BLaER1 treated with 17β-estradiol and CSF1 and Interleukin-3, amounts not matched to agents 10 nM and 100 nM (cell line): Measurements from ENCODE around the gene RAB36.

Experiments used
- H3K27ac ChIP-seq, 11 experiments: shearing (Covaris generic); formaldehyde crosslinking; 2 replicates each; pipeline ENCODE4 v1.8.1; 2022
- H3K27me3 ChIP-seq, 11 experiments: shearing (Covaris generic); formaldehyde crosslinking; 2 replicates each; pipeline ENCODE4 v1.8.1; 2022
- H3K36me3 ChIP-seq, 11 experiments: shearing (Covaris generic); formaldehyde crosslinking; 2 replicates each; pipeline ENCODE4 v1.8.1; 2022
- H3K4me1 ChIP-seq, 10 experiments: shearing (Covaris generic); formaldehyde crosslinking; 2 replicates each; pipeline ENCODE4 v1.8.1; 2022
- H3K4me2 ChIP-seq, 11 experiments: shearing (Covaris generic); formaldehyde crosslinking; 2 replicates each; pipeline ENCODE4 v1.8.1; 2022
- H3K4me3 ChIP-seq, 10 experiments: shearing (Covaris generic); formaldehyde crosslinking; 2 replicates each; pipeline ENCODE4 v1.8.1; 2022
- H3K9ac ChIP-seq, 11 experiments: shearing (Covaris generic); formaldehyde crosslinking; 2 replicates each; pipeline ENCODE4 v1.8.1; 2022
- H3K9me3 ChIP-seq, 11 experiments: shearing (Covaris generic); formaldehyde crosslinking; replicated peaks in 1 of 11; 2 replicates each; pipeline ENCODE4 v1.8.1; 2022
- H4K20me1 ChIP-seq, 11 experiments: shearing (Covaris generic); formaldehyde crosslinking; 2 replicates each; pipeline ENCODE4 v1.8.1; 2022
- Cebpa-rat ChIP-seq, 11 experiments: shearing (Covaris generic); IDR thresholded peaks; 2 replicates each; pipeline ENCODE4 v1.8.1; 2022

Gene RAB36

GRCh38 chr22:23122216-23122957 lies 22.9 kb upstream of the RAB36 start:
- H3K27ac ChIP-seq: no peak overlapping the region
- peaks cover 0 to 12% (median 0%) of the 10 kb centered on the region in 11 experiments; a peak in 5 of 22 replicates for H3K36me3 ChIP-seq
- H3K9ac ChIP-seq: peak overlapping the region in 3 of 11 experiments; percentile 13 to 33 (median 14); a peak in 2 of 22 replicates
- H3K27me3 ChIP-seq: no peaks in the 10 kb centered on the region
- TF ChIP-seq Cebpa-rat (IDR thresholded peaks at IDR 0.05): no peak
- H3K4me2 ChIP-seq: peak overlapping the region in 8 of 11 experiments; percentile 12 to 57 (median 50); a peak in 13 of 22 replicates
- peaks cover 11 to 55% (median 51%) of the 10 kb centered on the region in 10 experiments; a peak in 18 of 20 replicates for H3K4me1 ChIP-seq
- no peaks in the 10 kb centered on the region for H4K20me1 ChIP-seq
- no peak overlapping the region for H3K4me3 ChIP-seq
- no peaks in the 10 kb centered on the region for H3K9me3 ChIP-seq

DNA sequence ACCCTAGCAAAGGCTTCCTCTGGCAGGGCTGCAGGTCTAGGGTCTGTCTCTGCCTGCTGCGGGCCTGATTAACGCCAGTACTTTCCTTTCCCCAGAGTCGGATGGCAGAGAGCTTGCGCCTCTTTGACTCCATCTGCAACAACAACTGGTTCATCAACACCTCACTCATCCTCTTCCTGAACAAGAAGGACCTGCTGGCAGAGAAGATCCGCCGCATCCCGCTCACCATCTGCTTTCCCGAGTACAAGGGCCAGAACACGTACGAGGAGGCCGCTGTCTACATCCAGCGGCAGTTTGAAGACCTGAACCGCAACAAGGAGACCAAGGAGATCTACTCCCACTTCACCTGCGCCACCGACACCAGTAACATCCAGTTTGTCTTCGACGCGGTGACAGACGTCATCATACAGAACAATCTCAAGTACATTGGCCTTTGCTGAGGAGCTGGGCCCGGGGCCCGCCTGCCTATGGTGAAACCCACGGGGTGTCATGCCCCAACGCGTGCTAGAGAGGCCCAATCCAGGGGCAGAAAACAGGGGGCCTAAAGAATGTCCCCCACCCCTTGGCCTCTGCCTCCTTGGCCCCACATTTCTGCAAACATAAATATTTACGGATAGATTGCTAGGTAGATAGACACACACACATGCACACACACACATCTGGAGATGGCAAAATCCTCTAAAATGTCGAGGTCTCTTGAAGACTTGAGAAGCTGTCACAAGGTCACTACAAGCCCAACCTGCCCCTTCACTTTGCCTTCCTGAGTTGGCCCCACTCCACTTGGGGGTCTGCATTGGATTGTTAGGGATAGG lies 22.1 kb upstream of the RAB36 start:
- peak overlapping the region in 6 of 11 experiments; percentile 34 to 57 (median 52); a peak in 6 of 22 replicates for H3K4me2 ChIP-seq
- H3K36me3 ChIP-seq: peaks cover 0 to 12% (median 0%) of the 10 kb centered on the region in 11 experiments; a peak in 5 of 22 replicates
- no peak overlapping the region for H3K27ac ChIP-seq
- no peaks in the 10 kb centered on the region for H3K27me3 ChIP-seq
- no peaks in the 10 kb centered on the region for H4K20me1 ChIP-seq
- H3K9me3 ChIP-seq: no peaks in the 10 kb centered on the region
- TF ChIP-seq Cebpa-rat (IDR thresholded peaks at IDR 0.05): no peak
- H3K9ac ChIP-seq: peak overlapping the region in 1 of 11 experiments; percentile 14; a peak in 1 of 22 replicates
- peaks cover 8 to 52% (median 44%) of the 10 kb centered on the region in 10 experiments; a peak in 18 of 20 replicates for H3K4me1 ChIP-seq
- H3K4me3 ChIP-seq: no peak overlapping the region

DNA sequence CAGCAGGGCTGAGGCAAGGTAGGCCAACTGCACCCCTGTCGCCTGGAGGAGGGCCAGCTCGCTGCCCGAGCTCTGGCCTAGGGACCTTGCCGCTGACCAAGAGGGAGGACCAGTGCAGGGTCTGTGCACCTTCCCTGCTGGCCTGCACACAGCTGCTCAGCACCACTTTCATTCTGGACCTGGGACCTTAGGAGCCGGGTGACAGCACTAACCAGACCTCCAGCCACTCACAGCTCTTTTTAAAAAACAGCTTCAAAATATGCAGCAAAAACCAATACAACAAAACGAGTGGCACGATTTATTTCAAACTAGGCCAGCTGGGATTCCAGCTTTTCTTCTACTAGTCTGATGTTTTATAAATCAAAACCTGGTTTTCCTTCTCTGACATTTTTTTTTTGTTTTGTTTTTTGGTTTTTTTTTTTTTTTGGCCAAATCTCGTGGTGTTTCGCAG lies 21.4 kb upstream of the RAB36 start:
- Histone ChIP-seq H3K9ac (no peak overlapping the region), H3K4me1 (peaks cover 6 to 47% (median 38%) of the 10 kb centered on the region in 10 experiments; a peak in 18 of 20 replicates), H3K27me3 (no peaks in the 10 kb centered on the region), H3K9me3 (no peaks in the 10 kb centered on the region), H3K4me3 (no peak overlapping the region), H3K27ac (no peak overlapping the region), H3K4me2 (no peak overlapping the region), H4K20me1 (no peaks in the 10 kb centered on the region), H3K36me3 (peaks cover 0 to 12% (median 0%) of the 10 kb centered on the region in 11 experiments; a peak in 5 of 22 replicates)
- no peak for TF ChIP-seq Cebpa-rat (IDR thresholded peaks at IDR 0.05)

DNA sequence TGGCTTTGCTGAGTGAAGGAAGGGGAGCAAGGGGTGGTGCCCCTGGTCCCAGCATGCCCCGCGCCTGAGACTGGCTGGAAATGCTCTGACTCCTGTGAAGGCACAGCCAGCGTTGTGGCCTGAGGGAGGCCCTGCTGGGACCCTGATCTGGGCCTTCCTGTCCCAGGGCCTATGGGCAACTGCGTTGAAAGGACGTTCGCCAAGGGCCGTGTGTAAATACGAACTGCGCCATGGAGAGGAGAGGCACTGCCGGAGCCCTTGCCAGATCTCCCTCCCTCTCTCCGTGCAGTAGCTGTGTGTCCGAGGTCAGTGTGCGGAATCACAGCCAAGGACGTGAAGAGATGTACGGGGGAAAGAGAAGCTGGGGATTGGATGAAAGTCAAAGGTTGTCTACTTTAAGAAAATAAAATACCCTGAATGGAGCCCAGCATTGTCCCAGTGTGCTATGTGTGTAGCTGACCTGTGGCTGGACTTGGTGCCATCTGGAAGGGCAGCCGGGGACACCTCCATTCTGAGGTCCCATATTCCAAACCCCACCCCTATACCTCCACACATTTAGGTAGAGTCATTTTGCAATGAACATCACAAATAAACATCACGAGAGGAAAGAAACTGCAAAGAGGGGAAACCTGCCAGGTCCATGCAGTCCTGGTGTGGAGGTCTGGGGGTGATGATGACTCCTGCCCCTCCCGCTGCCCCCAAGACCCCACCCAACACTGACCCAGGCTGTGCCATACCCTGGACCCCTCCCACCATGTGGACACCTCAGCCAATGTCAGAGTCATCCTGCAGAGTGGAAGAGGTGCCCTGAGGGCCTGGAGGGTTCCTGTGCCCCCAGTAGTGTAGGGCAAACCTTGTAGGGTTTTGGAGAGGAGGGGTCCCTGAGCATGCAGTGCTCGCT lies 20.4 kb upstream of the RAB36 start:
- Histone ChIP-seq H3K27me3 (no peaks in the 10 kb centered on the region), H3K4me3 (no peak overlapping the region), H3K4me1 (peaks cover under 1 to 36% (median 27%) of the 10 kb centered on the region in 10 experiments; a peak in 18 of 20 replicates), H3K9ac (peak overlapping the region in 1 of 11 experiments; percentile 5; a peak in 1 of 22 replicates), H3K36me3 (peaks cover 0 to 12% (median 0%) of the 10 kb centered on the region in 11 experiments; a peak in 5 of 22 replicates), H3K9me3 (no peaks in the 10 kb centered on the region), H4K20me1 (no peaks in the 10 kb centered on the region), H3K27ac (no peak overlapping the region), H3K4me2 (no peak overlapping the region)
- TF ChIP-seq Cebpa-rat (IDR thresholded peaks at IDR 0.05): no peak

DNA sequence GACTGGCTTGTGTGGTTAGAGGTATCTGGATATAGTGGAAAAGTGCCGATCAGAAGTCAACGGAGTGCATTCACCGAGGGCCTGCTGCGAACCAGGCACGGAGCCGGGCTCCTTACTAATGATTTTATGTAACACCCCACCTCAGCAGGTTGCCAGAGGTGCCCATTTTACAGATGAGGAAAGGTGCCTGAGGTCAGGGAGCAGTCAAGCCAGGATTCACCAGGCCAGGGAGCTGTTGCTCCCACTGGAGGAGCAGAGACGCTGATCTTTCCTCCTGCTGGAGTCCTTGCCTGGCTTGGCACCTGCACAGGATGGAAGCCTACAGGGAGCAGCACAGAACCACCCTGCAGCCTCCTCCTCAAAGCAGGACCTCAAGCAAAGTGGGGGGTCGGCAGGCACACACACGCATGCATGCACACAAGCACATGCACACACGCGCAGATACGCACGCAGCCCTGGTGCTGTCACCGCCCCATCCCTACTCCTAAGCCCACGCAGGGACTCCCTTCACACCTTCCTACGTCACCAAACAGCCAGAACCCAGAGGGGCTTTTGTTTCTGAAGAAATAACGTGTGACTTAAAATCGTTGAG lies 19.7 kb upstream of the RAB36 start:
- no peaks in the 10 kb centered on the region for H3K27me3 ChIP-seq
- TF ChIP-seq Cebpa-rat (IDR thresholded peaks at IDR 0.05): no peak
- H3K4me2 ChIP-seq: no peak overlapping the region
- peaks cover 0 to 12% (median 0%) of the 10 kb centered on the region in 11 experiments; a peak in 5 of 22 replicates for H3K36me3 ChIP-seq
- no peaks in the 10 kb centered on the region for H3K9me3 ChIP-seq
- peaks cover 0 to 29% (median 20%) of the 10 kb centered on the region in 10 experiments; a peak in 15 of 20 replicates for H3K4me1 ChIP-seq
- H3K9ac ChIP-seq: peak overlapping the region in 1 of 11 experiments; percentile 5; a peak in 1 of 22 replicates
- H3K4me3 ChIP-seq: no peak overlapping the region
- H4K20me1 ChIP-seq: no peaks in the 10 kb centered on the region
- H3K27ac ChIP-seq: no peak overlapping the region

DNA sequence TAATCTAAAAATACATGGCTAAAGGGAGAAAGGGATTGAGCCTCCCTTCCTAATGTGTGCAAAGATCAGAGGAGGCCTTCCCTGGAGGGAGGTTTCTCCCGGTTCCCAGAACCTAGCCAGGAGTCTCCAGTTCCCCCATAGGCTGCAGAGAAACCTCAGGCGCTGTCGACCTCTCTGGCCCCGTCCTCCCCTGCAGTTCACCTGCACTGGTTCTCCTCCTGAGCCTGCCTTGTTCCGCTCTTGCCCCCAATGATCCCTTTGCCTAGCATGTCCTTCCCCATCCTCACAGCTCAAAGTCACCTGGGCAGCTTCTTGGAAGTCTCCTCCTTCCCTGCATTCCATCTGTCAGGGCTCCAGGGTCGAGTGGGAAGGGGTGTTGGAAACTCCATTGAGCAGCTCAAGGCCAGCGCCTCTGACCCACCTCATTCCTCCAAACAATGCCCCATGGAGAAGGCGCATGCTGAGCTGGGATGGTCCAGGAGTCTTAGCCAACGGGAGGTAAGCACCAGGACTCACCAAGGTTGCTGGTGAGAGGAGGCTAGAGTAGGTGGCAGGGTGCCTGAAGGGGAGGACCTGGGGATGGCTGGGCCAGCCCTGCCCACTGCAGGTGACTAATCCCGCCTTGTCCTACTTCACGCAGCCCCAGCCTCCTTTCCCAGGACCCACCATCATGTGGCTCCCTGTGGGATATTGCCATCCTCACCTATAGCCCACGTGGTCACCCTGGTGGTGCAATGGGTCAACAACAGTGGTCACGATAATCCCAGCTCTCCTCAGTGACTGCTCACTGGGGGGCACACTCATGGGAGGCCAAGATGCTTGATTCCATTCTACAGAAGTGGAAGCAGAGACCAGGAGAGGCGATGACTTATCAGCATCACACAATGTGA lies 18.9 kb upstream of the RAB36 start:
- H3K4me1 ChIP-seq: peaks cover 0 to 31% (median 17%) of the 10 kb centered on the region in 10 experiments; a peak in 15 of 20 replicates
- H3K9me3 ChIP-seq: no peaks in the 10 kb centered on the region
- TF ChIP-seq Cebpa-rat (IDR thresholded peaks at IDR 0.05): no peak
- H3K27ac ChIP-seq: no peak overlapping the region
- no peak overlapping the region for H3K4me2 ChIP-seq
- no peaks in the 10 kb centered on the region for H3K27me3 ChIP-seq
- H4K20me1 ChIP-seq: no peaks in the 10 kb centered on the region
- peaks cover 0 to 12% (median 0%) of the 10 kb centered on the region in 11 experiments; a peak in 5 of 22 replicates for H3K36me3 ChIP-seq
- no peak overlapping the region for H3K9ac ChIP-seq
- H3K4me3 ChIP-seq: no peak overlapping the region

- H3K9ac ChIP-seq: no peak overlapping the region; a peak in 1 of 22 replicates
- H3K27me3 ChIP-seq: no peaks in the 10 kb centered on the region
- H3K4me2 ChIP-seq: no peak overlapping the region
- TF ChIP-seq Cebpa-rat (IDR thresholded peaks at IDR 0.05): no peak
- peaks cover 0 to 12% (median 0%) of the 10 kb centered on the region in 11 experiments; a peak in 5 of 22 replicates for H3K36me3 ChIP-seq
- H3K27ac ChIP-seq: no peak overlapping the region
- no peaks in the 10 kb centered on the region for H4K20me1 ChIP-seq
- H3K4me1 ChIP-seq: peaks cover 0 to 31% (median 17%) of the 10 kb centered on the region in 10 experiments; a peak in 14 of 20 replicates
- H3K4me3 ChIP-seq: no peak overlapping the region
- no peaks in the 10 kb centered on the region for H3K9me3 ChIP-seq
Measured at GRCh38 chr22:23127055-23127756, 18.1 kb upstream of the RAB36 start.
